ENCODE data around the gene PRPS1.

DNA sequence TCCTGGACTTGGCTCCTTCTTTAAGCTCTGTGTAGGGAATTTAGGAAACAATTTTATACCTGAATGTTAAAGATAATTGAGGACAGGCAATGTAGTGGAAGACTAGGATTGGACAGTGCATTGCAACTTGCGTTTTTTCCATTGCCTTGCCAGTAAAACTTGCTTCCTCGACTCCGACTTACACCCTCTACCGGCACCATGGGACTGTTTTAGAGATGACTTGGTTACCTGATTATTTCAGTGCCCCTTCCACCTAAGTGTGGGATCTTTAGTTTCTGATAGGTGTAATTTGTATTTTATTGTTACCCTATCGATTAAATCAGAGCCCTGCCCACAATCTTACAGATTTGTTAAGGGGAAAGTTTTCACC, 1.2 kb downstream of the PRPS1 start:
- no peak for TF ChIP-seq GATA2 (IDR thresholded peaks at IDR 0.05; ENCODE audit: low read depth, low read length)
- no peak for TF ChIP-seq GATA3 (IDR thresholded peaks at IDR 0.05; ENCODE audit: low read depth, low read length)

Data from SH-SY5Y (cell line).